ENCODE measurements around the gene ST8SIA1.
A peak's percentile ranks its signal among the peaks of the same experiment; 100 is the strongest.

ST8SIA1 gene

GRCh38 chr12:22350886-22351285, 16.4 kb upstream of the ST8SIA1 start (continued):
- TF ChIP-seq YY1 (tag by site-specific recombination; IDR thresholded peaks at IDR 0.05) (no peak), BCL11B (tag by site-specific recombination; IDR thresholded peaks at IDR 0.05; ENCODE audit: low read depth) (no peak), ZBTB8A (tag by site-specific recombination; IDR thresholded peaks at IDR 0.05) (no peak), ZNF302 (tag by site-specific recombination; IDR thresholded peaks at IDR 0.05; ENCODE audit: low read depth) (no peak), ZNF629 (tag by site-specific recombination; IDR thresholded peaks at IDR 0.05) (no peak), ZNF416 (tag by site-specific recombination; IDR thresholded peaks at IDR 0.05) (no peak)

GRCh38 chr12:22348208-22348607, 13.7 kb upstream of the ST8SIA1 start:
- CTCF ChIA-PET: no interaction called here
- POLR2A ChIA-PET: no interaction called here
- Histone ChIP-seq H3K27ac (ENCODE audit: extremely low read depth, low read depth, low read length) (no peak overlapping the region), H3K4me3 (ENCODE audit: low read depth, low read length) (no peak overlapping the region), H3K9me3 (ENCODE audit: control insufficient read depth, insufficient read depth, low read depth, low read length) (no peaks in the 10 kb centered on the region), H3K36me3 (ENCODE audit: control insufficient read depth in 2 of 2, insufficient read depth in 1 of 2, low read length in 2 of 2) (no peaks in the 10 kb centered on the region), H3K4me1 (ENCODE audit: control insufficient read depth, insufficient read depth, low read length) (no peaks in the 10 kb centered on the region)
- TF ChIP-seq ZNF292 (tag by site-specific recombination; IDR thresholded peaks at IDR 0.05; ENCODE audit: borderline replicate concordance, low read depth) (no peak), SCRT2 (tag by site-specific recombination; IDR thresholded peaks at IDR 0.05) (peak; percentile 65)

- Histone ChIP-seq H3K9me3 (ENCODE audit: control insufficient read depth, insufficient read depth, low read depth, low read length) (no peaks in the 10 kb centered on the region), H3K27ac (ENCODE audit: extremely low read depth, low read depth, low read length) (no peak overlapping the region), H3K36me3 (ENCODE audit: control insufficient read depth in 2 of 2, insufficient read depth in 1 of 2, low read length in 2 of 2) (no peaks in the 10 kb centered on the region), H3K4me3 (ENCODE audit: low read depth, low read length) (no peak overlapping the region), H3K4me1 (ENCODE audit: control insufficient read depth, insufficient read depth, low read length) (no peaks in the 10 kb centered on the region)
- CTCF ChIA-PET: no interaction called here
- TF ChIP-seq ZNF157 (tag by site-specific recombination; IDR thresholded peaks at IDR 0.05) (no peak), ZNF707 (tag by site-specific recombination; IDR thresholded peaks at IDR 0.05) (no peak), ZNF26 (tag by site-specific recombination; IDR thresholded peaks at IDR 0.05) (no peak), ZNF214 (tag by site-specific recombination; IDR thresholded peaks at IDR 0.05; ENCODE audit: borderline replicate concordance) (no peak), ZNF2 (tag by site-specific recombination; IDR thresholded peaks at IDR 0.05) (no peak), ZNF132 (tag by site-specific recombination; IDR thresholded peaks at IDR 0.05; ENCODE audit: borderline replicate concordance) (no peak), ZNF302 (tag by site-specific recombination; IDR thresholded peaks at IDR 0.05; ENCODE audit: low read depth) (no peak), ZNF626 (tag by site-specific recombination; IDR thresholded peaks at IDR 0.05) (no peak), ZNF140 (tag by site-specific recombination; IDR thresholded peaks at IDR 0.05) (no peak), ZNF548 (tag by site-specific recombination; IDR thresholded peaks at IDR 0.05) (no peak), ZNF280C (tag by site-specific recombination; IDR thresholded peaks at IDR 0.05) (no peak), ZNF645 (tag by site-specific recombination; IDR thresholded peaks at IDR 0.05) (no peak), ZNF112 (tag by site-specific recombination; IDR thresholded peaks at IDR 0.05) (no peak), PRDM4 (tag by site-specific recombination; IDR thresholded peaks at IDR 0.05) (no peak), ZBTB7A (tag by site-specific recombination; IDR thresholded peaks at IDR 0.05; ENCODE audit: low read depth) (no peak), ZNF19 (tag by site-specific recombination; IDR thresholded peaks at IDR 0.05; ENCODE audit: low read depth) (no peak), GLIS1 (tag by site-specific recombination; IDR thresholded peaks at IDR 0.05) (no peak)
- POLR2A ChIA-PET: no interaction called here
These were observed 5.6 kb upstream of the ST8SIA1 start for GRCh38 chr12:22340143-22340542.
